Astrocyte of the spinal cord (primary cell): ENCODE measurements around the gene NCR3LG1.
A peak's percentile ranks its signal among the peaks of the same experiment; 100 is the strongest.

Experiments
- DNase-seq: peaks from one replicate; pipeline ENCODE4 v3.0.0; 2011; ENCODE audit warnings: low read depth, low spot score
- H3K4me3 ChIP-seq: 2 replicates; pipeline ENCODE4 v1.5.1; 2011; ENCODE audit warnings: low read depth, mild to moderate bottlenecking, low read length, moderate library complexity
- CTCF ChIP-seq: IDR thresholded peaks from 2 replicates; pipeline ENCODE4 v1.5.1; 2012; ENCODE audit warnings: low read depth, mild to moderate bottlenecking, low read length, inconsistent platforms
- in situ Hi-C: cut with HindIII; loops from 2 replicates; pipeline ENCODE4 v1.10.0; 2017; ENCODE audit warnings: low sequenced_read_pairs

NCR3LG1 gene

DNA sequence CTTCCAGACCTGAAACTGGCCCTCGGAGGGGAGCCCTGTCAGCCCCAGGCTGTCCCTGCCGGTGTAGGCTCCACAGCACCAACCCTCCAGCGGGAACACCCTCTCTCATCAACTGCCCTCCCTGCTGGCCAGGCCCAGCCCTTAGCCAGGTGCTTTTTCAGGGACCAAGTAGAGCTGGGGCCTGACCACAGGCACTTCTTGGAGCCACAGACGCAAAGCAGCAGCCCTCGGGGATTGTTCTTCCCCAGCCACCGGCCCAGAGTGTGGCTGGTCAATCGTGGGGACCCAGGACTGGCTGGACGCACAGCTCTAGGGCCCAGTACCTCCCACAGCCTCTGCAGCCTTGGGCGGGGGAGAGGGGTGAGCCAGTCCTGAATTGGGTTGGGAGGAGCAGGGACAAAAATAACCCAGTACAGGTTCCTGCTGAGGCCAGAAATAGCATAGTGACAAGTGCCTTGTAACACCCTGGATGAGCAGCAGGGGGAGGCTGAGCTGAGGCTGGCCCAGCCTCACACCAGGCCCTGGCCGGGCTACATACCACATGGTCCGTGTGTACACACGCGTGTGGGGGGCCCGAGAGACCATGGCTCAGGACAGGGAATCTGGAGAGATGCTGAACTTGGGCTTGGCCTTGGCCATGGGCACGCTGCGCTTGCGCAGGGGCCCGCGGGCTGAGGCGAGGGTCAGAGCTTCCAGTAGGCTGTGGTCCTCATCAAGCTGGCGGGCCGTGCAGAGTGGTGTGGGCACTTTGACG lies 34.9 kb downstream of the NCR3LG1 start:
- peak; percentile 66 for TF ChIP-seq CTCF
- DNase-seq: peak; percentile 11
- in situ Hi-C loops: no loop called here
- H3K4me3 ChIP-seq: no peak overlapping the region

DNA sequence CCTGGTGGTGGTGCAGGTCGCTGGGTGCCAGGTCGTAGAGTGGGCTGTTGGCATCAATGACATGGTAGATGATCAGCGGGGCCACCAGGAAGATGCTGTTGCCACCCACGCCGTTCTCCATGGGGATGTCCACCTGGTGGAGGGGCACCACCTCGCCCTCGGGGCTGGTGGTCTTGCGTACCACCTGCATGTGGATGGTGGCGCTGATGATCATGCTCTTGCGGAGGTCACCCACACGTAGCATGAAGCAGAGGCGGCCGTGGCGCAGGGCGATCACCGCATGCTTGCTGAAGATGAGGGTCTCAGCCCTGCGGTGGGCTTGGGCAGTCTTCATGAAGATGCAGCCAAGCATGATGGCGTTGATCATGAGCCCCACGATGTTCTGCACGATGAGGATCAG lies 35.7 kb downstream of the NCR3LG1 start:
- in situ Hi-C loops: no loop called here
- no peak for DNase-seq
- no peak overlapping the region for H3K4me3 ChIP-seq
- no peak for TF ChIP-seq CTCF

GRCh38 chr11:17387811-17388210 lies 36.2 kb downstream of the NCR3LG1 start:
- TF ChIP-seq CTCF: no peak
- DNase-seq: no peak
- in situ Hi-C loops: no loop called here
- no peak overlapping the region for H3K4me3 ChIP-seq

DNA sequence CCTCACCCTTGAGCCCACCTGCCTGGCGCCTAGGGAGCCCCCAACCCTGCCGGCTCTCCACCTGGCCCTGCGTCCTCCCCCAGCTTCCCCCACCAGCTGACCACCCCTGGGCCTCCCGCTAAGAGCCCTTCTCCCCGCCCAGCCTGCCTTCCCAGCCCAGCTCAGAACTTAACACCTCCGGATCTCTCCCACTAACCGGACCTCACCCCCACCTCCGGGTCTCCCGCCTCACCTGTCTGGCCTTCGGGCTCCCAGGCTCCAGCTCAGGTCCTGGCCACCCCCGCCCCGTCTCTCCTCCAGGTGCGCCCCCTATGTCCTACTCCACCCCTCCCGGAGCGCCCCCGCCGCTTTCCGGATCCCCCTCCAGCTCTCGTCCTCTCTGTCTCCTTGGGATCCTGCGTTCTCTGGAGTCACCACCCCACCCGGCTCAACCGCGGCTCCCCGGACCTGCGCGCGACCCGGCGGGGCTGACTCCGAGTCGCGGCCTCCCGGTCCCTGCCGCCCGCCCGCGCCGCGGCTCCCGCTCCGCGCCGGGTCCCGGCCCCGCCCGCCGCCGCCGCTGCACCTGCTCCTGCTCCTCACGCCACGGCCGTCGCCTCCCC lies 37.1 kb downstream of the NCR3LG1 start, which contains the start of gene KCNJ11:
Gene KCNJ11, minus strand, starts transcription at position 51 of the 602 bp plus-strand sequence. CDS start 568 bp downstream, outside the sequence.
- TF ChIP-seq CTCF: no peak
- DNase-seq: no peak
- in situ Hi-C loops: no loop called here
- H3K4me3 ChIP-seq: peak within 1 kb of the TSS; percentile 30

DNA sequence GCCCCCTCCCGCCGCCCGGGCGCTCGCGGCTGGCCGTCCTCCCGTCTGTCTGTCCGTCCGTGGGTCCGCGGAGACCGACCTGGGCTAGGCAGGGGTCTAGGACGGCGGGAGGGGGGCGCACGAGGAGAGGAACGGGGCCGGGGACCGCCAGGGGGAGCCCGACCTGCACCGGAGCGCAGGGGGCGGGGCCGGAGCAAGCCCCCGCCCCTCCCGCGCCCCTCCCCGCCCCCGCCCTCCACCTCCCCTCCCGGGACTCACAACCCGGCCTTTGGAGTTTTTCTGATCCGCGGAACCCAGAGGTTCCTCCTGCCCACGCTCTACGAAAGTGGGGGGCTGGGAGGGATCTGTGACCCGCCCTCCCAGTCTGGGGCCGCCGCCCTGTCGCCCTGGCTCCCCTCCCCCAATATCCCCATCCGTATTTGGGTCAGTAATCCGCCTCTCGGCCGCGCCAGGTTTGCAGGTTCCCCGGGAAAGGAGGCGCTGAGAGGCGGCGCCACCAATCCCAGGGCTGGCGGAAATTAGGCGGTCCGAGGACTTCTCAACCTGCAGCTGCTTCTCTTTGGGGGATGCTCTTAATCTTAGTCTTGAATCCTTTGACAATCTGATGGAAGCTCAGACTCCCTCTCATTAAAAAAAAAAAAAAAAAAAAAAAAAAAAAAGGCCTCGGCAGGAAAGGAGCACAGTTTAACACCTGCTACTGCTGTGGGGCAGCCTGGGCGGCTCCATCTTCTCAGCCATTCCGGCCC lies 37.8 kb downstream of the NCR3LG1 start:
- in situ Hi-C loops: no loop called here
- peak; percentile 8 for DNase-seq
- peak; percentile 55 for TF ChIP-seq CTCF
- peak overlapping the region; percentile 30 for H3K4me3 ChIP-seq

GRCh38 chr11:17389957-17390649 lies 38.5 kb downstream of the NCR3LG1 start:
- H3K4me3 ChIP-seq: no peak overlapping the region
- in situ Hi-C loops: no loop called here
- no peak for TF ChIP-seq CTCF
- DNase-seq: no peak
